ENCODE results near the gene TAOK3. TPM values are rescaled to one million over a fixed set of nuclear protein-coding genes. Genes with fewer than 3 reads are reported as not detected.

Gene TAOK3
- polyA plus RNA-seq, 3 donors, result 19.7 to 58.3 (median 44.8) TPM

DNA sequence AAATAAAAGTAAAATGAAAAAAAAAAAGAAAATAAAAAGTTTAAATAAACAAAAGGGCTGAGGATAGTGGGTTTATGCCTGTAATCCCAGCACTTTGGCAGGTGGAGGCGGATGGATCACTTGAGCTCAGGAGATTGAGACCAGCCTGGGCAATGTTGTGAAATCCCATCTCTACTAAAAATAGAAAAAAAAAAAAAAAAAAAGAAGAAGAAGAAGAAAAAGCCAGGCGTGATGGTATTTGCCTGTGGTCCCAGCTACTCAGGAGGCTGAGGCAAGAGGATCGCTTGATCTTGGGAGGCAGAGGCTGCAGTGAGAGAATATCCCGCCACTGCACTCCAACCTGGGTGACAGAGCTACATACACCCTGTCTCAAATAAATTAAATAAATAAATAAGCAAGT, 3.9 kb downstream of the TAOK3 start:
- H3K9me3 Mint-ChIP-seq, result peaks cover 0 to 3% (median 0%) of the 10 kb centered on the region in 7 donors
- peak overlapping the region in 3 of 7 donors; percentile 40 to 68 (median 56) for H3K27ac Mint-ChIP-seq
- no peaks in the 10 kb centered on the region for H3K27me3 ChIP-seq (ENCODE audit: control insufficient read depth in 2 of 2, insufficient read depth in 2 of 2, low read length in 2 of 2)
- no peaks in the 10 kb centered on the region for H3K9me3 ChIP-seq (replicated peaks in 1 of 2; ENCODE audit: control insufficient read depth in 1 of 2, insufficient read depth in 1 of 2, low read length in 2 of 2)
- no peaks in the 10 kb centered on the region for H3K36me3 ChIP-seq (replicated peaks in 1 of 2; ENCODE audit: control insufficient read depth in 1 of 2, insufficient read depth in 2 of 2, low read length in 2 of 2)
- intact Hi-C loops (cut with micrococcal nuclease), result no loop called here
- no peaks in the 10 kb centered on the region for H3K27me3 Mint-ChIP-seq (ENCODE audit: low read depth in 3 of 3)
- WGBS (ENCODE audit: insufficient coverage), result no CpG with 5 or more reads among the region's 4 CpGs
- H3K4me3 ChIP-seq (replicated peaks in 1 of 3; ENCODE audit: low read depth in 2 of 3, low read length in 3 of 3), result peak overlapping the region in 1 of 3 experiments; percentile 32
- peaks cover 2 to 7% of the 10 kb centered on the region in 2 donors for H3K36me3 Mint-ChIP-seq
- peaks cover 98% of the 10 kb centered on the region for H3K79me2 ChIP-seq (ENCODE audit: insufficient read depth, low read length)
- H3K9ac ChIP-seq (ENCODE audit: insufficient read depth, low read length, poor library complexity, severe bottlenecking), result no peak overlapping the region
- no peak overlapping the region for H3K4me2 ChIP-seq (replicated peaks; ENCODE audit: extremely low read depth, low read length, poor library complexity, severe bottlenecking)
- H3K27ac ChIP-seq (ENCODE audit: low read depth in 1 of 2, low read length in 2 of 2), result no peak overlapping the region
- no peak for TF ChIP-seq CTCF (IDR thresholded peaks at IDR 0.05)
- H3K4me3 Mint-ChIP-seq, result no peak overlapping the region
- H3K4me1 Mint-ChIP-seq, result peaks cover 51% of the 10 kb centered on the region
- H4K20me1 ChIP-seq (ENCODE audit: insufficient read depth, low read length), result peaks cover 79% of the 10 kb centered on the region
- H3K4me1 ChIP-seq (ENCODE audit: control insufficient read depth in 1 of 2, insufficient read depth in 2 of 2, low read length in 2 of 2), result peaks cover 47 to 64% of the 10 kb centered on the region in 2 donors
- no peak overlapping the region for H2AFZ ChIP-seq (ENCODE audit: insufficient read depth, low read depth, low read length, poor library complexity, severe bottlenecking)
- peak in 2 of 3 donors; percentile 32 to 52 for DNase-seq

DNA sequence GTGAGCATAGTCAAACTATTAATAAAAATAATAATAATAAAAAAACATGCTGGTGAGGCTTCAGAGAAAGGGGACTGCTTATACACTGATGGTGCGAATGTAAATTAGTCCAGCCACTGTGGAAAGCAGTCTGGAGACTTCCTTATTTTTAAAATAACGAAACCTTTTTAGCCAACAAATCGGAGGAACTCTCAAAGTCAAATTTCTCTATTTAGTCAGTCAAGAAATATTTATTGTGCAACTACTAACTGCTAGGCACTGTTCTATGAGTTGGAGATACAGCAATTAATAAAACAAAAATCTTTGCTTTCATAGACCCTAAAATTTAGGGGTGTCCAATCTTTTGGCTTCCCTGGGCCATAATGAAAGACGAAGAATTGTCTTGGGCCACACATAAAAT, 10.8 kb downstream of the TAOK3 start:
- Histone ChIP-seq H3K27ac (ENCODE audit: low read depth in 1 of 2, low read length in 2 of 2) (peak overlapping the region; percentile 29 to 65), H3K4me3 (replicated peaks in 1 of 3; ENCODE audit: low read depth in 2 of 3, low read length in 3 of 3) (peak overlapping the region in 1 of 3 experiments; percentile 50), H2AFZ (ENCODE audit: insufficient read depth, low read depth, low read length, poor library complexity, severe bottlenecking) (no peak overlapping the region), H3K9ac (ENCODE audit: insufficient read depth, low read length, poor library complexity, severe bottlenecking) (no peak overlapping the region), H3K9me3 (replicated peaks in 1 of 2; ENCODE audit: control insufficient read depth in 1 of 2, insufficient read depth in 1 of 2, low read length in 2 of 2) (no peaks in the 10 kb centered on the region), H3K27me3 (ENCODE audit: control insufficient read depth in 2 of 2, insufficient read depth in 2 of 2, low read length in 2 of 2) (no peaks in the 10 kb centered on the region), H3K4me1 (ENCODE audit: control insufficient read depth in 1 of 2, insufficient read depth in 2 of 2, low read length in 2 of 2) (peaks cover 73 to 88% of the 10 kb centered on the region in 2 donors), H3K79me2 (ENCODE audit: insufficient read depth, low read length) (peaks cover 90% of the 10 kb centered on the region), H3K36me3 (replicated peaks in 1 of 2; ENCODE audit: control insufficient read depth in 1 of 2, insufficient read depth in 2 of 2, low read length in 2 of 2) (no peaks in the 10 kb centered on the region), H4K20me1 (ENCODE audit: insufficient read depth, low read length) (peaks cover 55% of the 10 kb centered on the region), H3K4me2 (replicated peaks; ENCODE audit: extremely low read depth, low read length, poor library complexity, severe bottlenecking) (peak overlapping the region; percentile 66)
- H3K36me3 Mint-ChIP-seq, result peaks cover 7 to 11% of the 10 kb centered on the region in 2 donors
- peak overlapping the region in 1 of 2 donors; percentile 57 for H3K4me3 Mint-ChIP-seq
- intact Hi-C loops (cut with micrococcal nuclease), result loop anchor here in 1 of 2 donors (1.0 kb wide), 1 partner anchor 9 kb away; no protein-coding TSS in a partner anchor
- H3K27ac Mint-ChIP-seq, result peak overlapping the region; percentile 58 to 96 (median 88)
- peak; percentile 44 to 85 (median 68) for DNase-seq
- WGBS (ENCODE audit: insufficient coverage), result no CpG with 5 or more reads among the region's 4 CpGs
- no peak for TF ChIP-seq CTCF (IDR thresholded peaks at IDR 0.05)
- no peaks in the 10 kb centered on the region for H3K9me3 Mint-ChIP-seq
- no peaks in the 10 kb centered on the region for H3K27me3 Mint-ChIP-seq (ENCODE audit: low read depth in 3 of 3)
- H3K4me1 Mint-ChIP-seq, result peaks cover 77% of the 10 kb centered on the region

Measured in CD14-positive monocyte (primary cell).